ENCODE measurements around the gene POTEG. TPM values are rescaled to one million over a fixed set of nuclear protein-coding genes. Genes with fewer than 3 reads are reported as not detected.
"Not testable (repeated sequence)": the region's sequence is repeated elsewhere in the genome, so short reads cannot be mapped to it uniquely, and the experiment has no call there.

The POTEG gene
- total RNA-seq, 1 donor from 2014 or later = not detected

DNA sequence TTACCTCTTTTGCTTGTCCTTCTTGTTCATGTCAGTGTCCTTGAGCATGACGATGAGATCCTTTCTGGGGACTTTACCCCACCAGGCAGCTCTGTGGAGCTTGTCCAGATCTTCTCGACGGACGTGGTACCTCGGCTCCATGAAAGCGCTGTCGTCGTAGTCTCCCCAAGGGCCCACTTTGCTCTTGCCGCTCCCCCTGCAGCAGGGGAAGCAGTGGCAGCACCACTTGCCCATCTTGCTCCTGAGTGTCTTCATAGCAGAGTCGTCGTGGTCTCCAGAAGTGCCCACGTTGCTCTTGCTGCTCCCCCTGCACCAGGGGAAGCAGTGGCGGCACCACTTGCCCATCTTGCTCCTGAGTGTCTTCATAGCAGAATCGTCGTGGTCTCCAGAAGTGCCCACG lies 376 bp downstream of the POTEG start:
- not testable (repeated sequence) for H3K4me1 ChIP-seq (ENCODE audit: control insufficient read depth in 3 of 3, insufficient read depth in 3 of 3, low read length in 3 of 3); H3K9ac ChIP-seq (ENCODE audit: low read depth in 1 of 3, low read length in 3 of 3); H3K9me3 ChIP-seq (ENCODE audit: control insufficient read depth in 3 of 3, low read length in 3 of 3); H3K36me3 ChIP-seq (ENCODE audit: control insufficient read depth in 3 of 3, insufficient read depth in 3 of 3, low read length in 3 of 3); H3K4me3 ChIP-seq (ENCODE audit: low read length in 3 of 3); H3K27me3 ChIP-seq (ENCODE audit: control insufficient read depth in 3 of 3, insufficient read depth in 3 of 3, low read length in 3 of 3); H3K27ac ChIP-seq (ENCODE audit: low read depth, low read length)

GRCh38 chr14:19408519-19408918 lies 25.6 kb downstream of the POTEG start:
- not testable (repeated sequence) for H3K9ac ChIP-seq (ENCODE audit: low read depth in 1 of 3, low read length in 3 of 3); H3K4me1 ChIP-seq (ENCODE audit: control insufficient read depth in 3 of 3, insufficient read depth in 3 of 3, low read length in 3 of 3); H3K27me3 ChIP-seq (ENCODE audit: control insufficient read depth in 3 of 3, insufficient read depth in 3 of 3, low read length in 3 of 3); H3K9me3 ChIP-seq (ENCODE audit: control insufficient read depth in 3 of 3, low read length in 3 of 3); H3K4me3 ChIP-seq (ENCODE audit: low read length in 3 of 3); H3K27ac ChIP-seq (ENCODE audit: low read depth, low read length); H3K36me3 ChIP-seq (ENCODE audit: control insufficient read depth in 3 of 3, insufficient read depth in 3 of 3, low read length in 3 of 3)

DNA sequence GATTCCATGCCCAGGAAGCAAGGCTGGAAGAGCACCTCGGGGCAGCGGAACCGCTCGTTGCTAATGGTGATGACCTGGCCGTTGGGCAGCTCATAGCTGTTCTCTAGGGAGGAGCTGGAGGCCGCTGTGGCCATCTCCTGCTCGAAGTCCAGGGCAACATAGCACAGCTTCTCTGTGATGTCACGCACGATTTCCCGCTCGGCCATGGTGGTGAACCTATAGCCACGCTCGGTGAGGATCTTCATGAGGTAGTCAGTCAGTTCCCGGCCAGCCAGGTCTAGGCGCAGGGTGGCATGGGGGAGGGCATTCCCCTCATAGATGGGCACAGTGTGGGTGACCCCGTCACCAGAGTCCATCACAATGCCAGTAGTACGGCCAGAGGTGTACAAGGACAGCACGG lies 32.0 kb downstream of the POTEG start:
- not testable (repeated sequence) for H3K36me3 ChIP-seq (ENCODE audit: control insufficient read depth in 3 of 3, insufficient read depth in 3 of 3, low read length in 3 of 3); H3K27me3 ChIP-seq (ENCODE audit: control insufficient read depth in 3 of 3, insufficient read depth in 3 of 3, low read length in 3 of 3); H3K27ac ChIP-seq (ENCODE audit: low read depth, low read length); H3K9ac ChIP-seq (ENCODE audit: low read depth in 1 of 3, low read length in 3 of 3); H3K4me3 ChIP-seq (ENCODE audit: low read length in 3 of 3); H3K4me1 ChIP-seq (ENCODE audit: control insufficient read depth in 3 of 3, insufficient read depth in 3 of 3, low read length in 3 of 3); H3K9me3 ChIP-seq (ENCODE audit: control insufficient read depth in 3 of 3, low read length in 3 of 3)

DNA sequence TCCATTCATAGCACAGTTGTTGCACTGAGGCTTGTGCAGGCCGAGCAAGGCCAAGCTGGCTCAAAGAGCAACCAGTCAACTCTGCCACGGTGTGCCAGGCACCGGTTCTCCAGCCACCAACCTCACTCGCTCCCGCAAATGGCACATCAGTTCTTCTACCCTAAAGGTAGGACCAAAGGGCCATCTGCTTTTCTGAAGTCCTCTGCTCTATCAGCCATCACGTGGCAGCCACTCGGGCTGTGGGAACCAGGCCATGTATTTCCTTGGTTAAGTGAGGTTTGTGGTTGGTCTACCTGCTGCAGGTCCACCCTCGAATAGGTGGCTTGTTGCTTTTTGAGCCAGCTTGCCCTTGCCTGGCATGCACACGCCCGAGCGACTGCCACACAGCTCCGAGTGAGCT lies 39.4 kb downstream of the POTEG start:
- H3K9me3 ChIP-seq (ENCODE audit: control insufficient read depth in 3 of 3, low read length in 3 of 3); H3K27ac ChIP-seq (ENCODE audit: low read depth, low read length); H3K4me1 ChIP-seq (ENCODE audit: control insufficient read depth in 3 of 3, insufficient read depth in 3 of 3, low read length in 3 of 3); H3K4me3 ChIP-seq (ENCODE audit: low read length in 3 of 3); H3K36me3 ChIP-seq (ENCODE audit: control insufficient read depth in 3 of 3, insufficient read depth in 3 of 3, low read length in 3 of 3); H3K27me3 ChIP-seq (ENCODE audit: control insufficient read depth in 3 of 3, insufficient read depth in 3 of 3, low read length in 3 of 3); H3K9ac ChIP-seq (ENCODE audit: low read depth in 1 of 3, low read length in 3 of 3): not testable (repeated sequence)

DNA sequence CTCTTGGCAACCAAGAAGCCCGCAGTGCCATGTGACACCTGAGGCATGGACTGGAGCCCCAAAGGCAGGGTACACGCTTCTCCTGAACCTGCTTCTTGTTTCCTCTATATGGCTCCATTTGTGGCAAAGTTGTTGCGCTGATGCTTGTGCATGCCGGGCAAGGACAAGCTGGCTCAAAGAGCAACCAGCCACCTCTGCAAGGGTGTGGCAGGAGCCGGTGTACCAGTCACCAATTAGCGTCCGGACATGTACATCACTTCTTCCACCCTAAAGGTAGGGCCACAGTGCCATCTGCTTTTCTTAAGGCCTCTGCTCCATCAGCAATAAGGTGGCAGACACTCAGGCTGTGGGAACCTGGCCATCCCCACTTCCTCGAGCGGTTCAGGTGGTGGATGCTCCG lies 43.9 kb downstream of the POTEG start:
- not testable (repeated sequence) for H3K27ac ChIP-seq (ENCODE audit: low read depth, low read length); H3K9me3 ChIP-seq (ENCODE audit: control insufficient read depth in 3 of 3, low read length in 3 of 3); H3K4me3 ChIP-seq (ENCODE audit: low read length in 3 of 3); H3K9ac ChIP-seq (ENCODE audit: low read depth in 1 of 3, low read length in 3 of 3); H3K4me1 ChIP-seq (ENCODE audit: control insufficient read depth in 3 of 3, insufficient read depth in 3 of 3, low read length in 3 of 3); H3K36me3 ChIP-seq (ENCODE audit: control insufficient read depth in 3 of 3, insufficient read depth in 3 of 3, low read length in 3 of 3); H3K27me3 ChIP-seq (ENCODE audit: control insufficient read depth in 3 of 3, insufficient read depth in 3 of 3, low read length in 3 of 3)

DNA sequence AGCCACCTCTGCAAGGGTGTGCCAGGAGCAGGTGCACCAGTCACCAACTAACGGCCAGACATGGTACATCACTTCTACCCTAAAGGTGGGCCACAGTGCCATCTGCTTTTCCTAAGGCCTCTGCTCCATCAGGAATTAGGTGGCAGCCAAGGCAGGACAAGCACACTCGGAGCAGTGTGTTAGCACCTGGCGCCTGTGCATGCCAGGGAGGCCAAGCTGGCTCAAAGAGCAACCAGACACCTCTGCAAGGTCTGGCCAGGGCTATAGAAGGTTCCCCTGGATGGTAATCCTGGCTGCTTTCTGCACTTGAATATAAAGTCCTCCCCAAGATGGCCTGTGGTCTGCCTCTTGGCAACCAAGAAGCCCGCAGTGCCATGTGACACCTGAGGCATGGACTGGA lies 45.4 kb downstream of the POTEG start:
- H3K27me3 ChIP-seq (ENCODE audit: control insufficient read depth in 3 of 3, insufficient read depth in 3 of 3, low read length in 3 of 3); H3K4me1 ChIP-seq (ENCODE audit: control insufficient read depth in 3 of 3, insufficient read depth in 3 of 3, low read length in 3 of 3); H3K36me3 ChIP-seq (ENCODE audit: control insufficient read depth in 3 of 3, insufficient read depth in 3 of 3, low read length in 3 of 3); H3K27ac ChIP-seq (ENCODE audit: low read depth, low read length); H3K4me3 ChIP-seq (ENCODE audit: low read length in 3 of 3); H3K9me3 ChIP-seq (ENCODE audit: control insufficient read depth in 3 of 3, low read length in 3 of 3); H3K9ac ChIP-seq (ENCODE audit: low read depth in 1 of 3, low read length in 3 of 3): not testable (repeated sequence)

DNA sequence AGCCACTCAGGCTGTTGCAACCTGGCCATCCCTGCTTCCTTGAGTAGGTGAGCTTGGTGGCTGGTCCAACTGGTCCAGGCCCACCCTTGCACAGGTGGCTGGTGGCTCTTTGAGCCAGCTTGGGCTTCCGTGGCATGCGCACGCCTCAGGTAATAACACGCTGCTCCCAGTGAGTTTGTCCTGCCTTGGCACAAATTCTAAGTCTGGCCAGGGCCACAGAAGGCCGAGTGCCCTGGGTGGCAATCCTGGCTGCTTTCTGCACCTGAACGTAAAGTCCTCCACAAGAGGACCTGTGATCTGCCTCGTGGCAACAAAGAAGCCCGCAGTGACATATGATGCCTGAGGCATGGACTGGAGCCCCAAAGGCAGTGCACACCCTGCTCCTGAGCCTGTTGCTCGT lies 47.1 kb downstream of the POTEG start:
- not testable (repeated sequence) for H3K27ac ChIP-seq (ENCODE audit: low read depth, low read length); H3K4me1 ChIP-seq (ENCODE audit: control insufficient read depth in 3 of 3, insufficient read depth in 3 of 3, low read length in 3 of 3); H3K27me3 ChIP-seq (ENCODE audit: control insufficient read depth in 3 of 3, insufficient read depth in 3 of 3, low read length in 3 of 3); H3K9ac ChIP-seq (ENCODE audit: low read depth in 1 of 3, low read length in 3 of 3); H3K36me3 ChIP-seq (ENCODE audit: control insufficient read depth in 3 of 3, insufficient read depth in 3 of 3, low read length in 3 of 3); H3K4me3 ChIP-seq (ENCODE audit: low read length in 3 of 3); H3K9me3 ChIP-seq (ENCODE audit: control insufficient read depth in 3 of 3, low read length in 3 of 3)

GRCh38 chr14:19386309-19386708 lies 47.8 kb downstream of the POTEG start:
- H3K4me1 ChIP-seq (ENCODE audit: control insufficient read depth in 3 of 3, insufficient read depth in 3 of 3, low read length in 3 of 3); H3K4me3 ChIP-seq (ENCODE audit: low read length in 3 of 3); H3K9me3 ChIP-seq (ENCODE audit: control insufficient read depth in 3 of 3, low read length in 3 of 3); H3K27ac ChIP-seq (ENCODE audit: low read depth, low read length); H3K36me3 ChIP-seq (ENCODE audit: control insufficient read depth in 3 of 3, insufficient read depth in 3 of 3, low read length in 3 of 3); H3K27me3 ChIP-seq (ENCODE audit: control insufficient read depth in 3 of 3, insufficient read depth in 3 of 3, low read length in 3 of 3); H3K9ac ChIP-seq (ENCODE audit: low read depth in 1 of 3, low read length in 3 of 3): not testable (repeated sequence)

DNA sequence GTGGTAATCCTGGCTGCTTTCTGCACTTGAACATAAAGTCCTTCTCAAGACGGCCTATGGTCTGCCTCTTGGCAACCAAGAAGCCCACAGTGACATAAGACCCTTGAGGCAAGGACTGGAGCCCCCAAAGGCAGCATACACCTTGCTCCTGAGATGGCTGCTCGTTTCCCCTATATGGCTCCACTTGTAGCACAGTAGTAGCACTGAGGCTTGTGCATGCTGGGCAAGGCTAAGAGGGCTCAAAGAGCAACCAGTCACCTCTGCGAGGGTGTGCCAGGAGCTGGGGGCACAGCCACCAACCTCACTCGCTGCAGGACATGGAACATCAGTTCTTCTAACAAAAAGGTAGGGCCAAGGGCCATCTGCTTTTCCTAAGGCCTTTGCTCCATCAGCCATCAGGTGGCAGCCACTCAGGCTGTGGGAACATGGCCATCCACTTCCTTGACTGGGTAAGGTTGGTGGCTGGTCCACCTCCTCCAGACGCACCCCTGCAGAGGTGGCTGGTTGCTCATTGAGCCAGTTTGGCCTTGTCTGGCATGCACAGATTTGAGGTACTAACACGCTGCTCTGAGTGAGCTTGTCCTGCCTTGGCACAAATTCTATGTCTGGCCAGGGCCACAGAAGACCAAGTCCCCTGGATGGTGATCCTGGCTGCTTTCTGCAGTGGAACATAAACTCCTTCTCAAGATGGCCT lies 49.9 kb downstream of the POTEG start:
- not testable (repeated sequence) for H3K4me3 ChIP-seq (ENCODE audit: low read length in 3 of 3); H3K27ac ChIP-seq (ENCODE audit: low read depth, low read length); H3K27me3 ChIP-seq (ENCODE audit: control insufficient read depth in 3 of 3, insufficient read depth in 3 of 3, low read length in 3 of 3); H3K4me1 ChIP-seq (ENCODE audit: control insufficient read depth in 3 of 3, insufficient read depth in 3 of 3, low read length in 3 of 3); H3K9ac ChIP-seq (ENCODE audit: low read depth in 1 of 3, low read length in 3 of 3); H3K36me3 ChIP-seq (ENCODE audit: control insufficient read depth in 3 of 3, insufficient read depth in 3 of 3, low read length in 3 of 3); H3K9me3 ChIP-seq (ENCODE audit: control insufficient read depth in 3 of 3, low read length in 3 of 3)

DNA sequence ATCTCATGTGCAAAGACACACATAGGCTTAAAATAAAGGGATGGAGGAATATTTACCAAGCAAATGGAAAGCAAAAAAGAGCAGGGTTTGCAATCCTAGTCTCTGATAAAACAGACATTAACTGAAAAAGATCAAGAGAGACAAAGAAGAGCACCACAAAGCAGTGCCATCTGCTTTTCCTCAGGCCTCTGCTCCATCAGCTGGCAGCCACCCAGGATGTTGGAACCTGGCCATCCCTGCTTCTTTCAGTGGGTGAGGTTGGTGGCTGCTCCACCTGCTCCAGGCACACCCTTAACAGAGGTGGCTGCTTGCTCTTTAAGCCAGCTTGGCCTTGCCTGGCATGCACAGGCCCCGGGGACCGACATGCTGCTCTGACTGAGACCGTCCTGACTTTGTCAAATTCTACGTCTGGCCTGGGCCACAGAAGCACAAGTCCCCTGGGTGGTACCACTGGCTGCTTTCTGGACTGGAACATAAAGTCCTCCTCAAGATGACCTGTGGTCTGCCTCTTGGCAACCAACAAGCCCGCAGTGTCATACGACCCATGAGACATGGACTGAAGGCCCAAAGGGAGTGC lies 51.0 kb downstream of the POTEG start:
- H3K9me3 ChIP-seq (ENCODE audit: control insufficient read depth in 3 of 3, low read length in 3 of 3); H3K4me3 ChIP-seq (ENCODE audit: low read length in 3 of 3); H3K9ac ChIP-seq (ENCODE audit: low read depth in 1 of 3, low read length in 3 of 3); H3K27ac ChIP-seq (ENCODE audit: low read depth, low read length); H3K27me3 ChIP-seq (ENCODE audit: control insufficient read depth in 3 of 3, insufficient read depth in 3 of 3, low read length in 3 of 3); H3K36me3 ChIP-seq (ENCODE audit: control insufficient read depth in 3 of 3, insufficient read depth in 3 of 3, low read length in 3 of 3); H3K4me1 ChIP-seq (ENCODE audit: control insufficient read depth in 3 of 3, insufficient read depth in 3 of 3, low read length in 3 of 3): not testable (repeated sequence)

DNA sequence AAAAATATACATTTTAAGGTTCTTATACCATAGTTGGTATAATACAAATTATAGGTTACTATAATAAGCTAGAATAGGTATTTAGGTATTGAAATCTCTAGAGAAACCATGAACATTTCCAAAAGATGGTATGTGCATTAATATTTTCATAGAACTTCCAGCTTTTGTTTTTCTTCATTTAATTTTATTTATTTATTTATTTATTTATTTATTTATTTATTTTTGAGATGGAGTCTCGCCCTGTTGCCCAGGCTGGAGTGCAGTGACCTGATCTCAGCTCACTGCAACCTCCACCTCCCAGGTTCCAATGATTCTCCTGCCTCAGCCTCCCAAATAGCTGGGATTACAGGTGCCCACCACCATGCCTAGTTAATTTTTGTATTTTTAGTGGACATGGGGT lies 54.0 kb downstream of the POTEG start:
- not testable (repeated sequence) for H3K9me3 ChIP-seq (ENCODE audit: control insufficient read depth in 3 of 3, low read length in 3 of 3); H3K4me1 ChIP-seq (ENCODE audit: control insufficient read depth in 3 of 3, insufficient read depth in 3 of 3, low read length in 3 of 3); H3K27ac ChIP-seq (ENCODE audit: low read depth, low read length)

More for the DNA sequence above, 54.0 kb downstream of the POTEG start:
- not testable (repeated sequence) for H3K36me3 ChIP-seq (ENCODE audit: control insufficient read depth in 3 of 3, insufficient read depth in 3 of 3, low read length in 3 of 3); H3K4me3 ChIP-seq (ENCODE audit: low read length in 3 of 3); H3K9ac ChIP-seq (ENCODE audit: low read depth in 1 of 3, low read length in 3 of 3); H3K27me3 ChIP-seq (ENCODE audit: control insufficient read depth in 3 of 3, insufficient read depth in 3 of 3, low read length in 3 of 3)

All from skeletal muscle tissue (tissue), 4 donors.